ENCODE results near the gene APOC4. TPM values are rescaled to one million over a fixed set of nuclear protein-coding genes. Genes with fewer than 3 reads are reported as not detected.

The APOC4 gene
- total and polyA plus RNA-seq, 4 donors = 1.0 to 420 (median 275) TPM

DNA sequence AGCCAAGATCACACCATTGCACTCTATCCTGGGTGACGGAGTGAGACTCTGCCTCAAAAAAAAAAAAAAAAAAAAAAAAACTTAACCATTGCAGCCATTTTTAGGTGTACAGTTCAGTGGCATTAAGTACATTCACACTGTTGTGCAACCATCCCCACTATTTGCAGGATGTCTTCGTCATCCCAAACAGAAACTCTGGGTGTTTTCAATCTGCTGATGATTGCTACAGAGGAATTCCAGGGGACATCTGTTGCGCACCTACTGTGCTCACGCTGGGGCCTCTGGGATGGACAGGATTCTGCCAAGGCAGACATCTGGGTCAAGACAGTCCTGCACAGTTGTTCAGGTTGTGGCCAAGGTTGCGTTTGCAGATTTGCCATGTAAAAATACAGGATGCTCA lies 2.4 kb upstream of the APOC4 start (continued):
- TF ChIP-seq GABPA (IDR thresholded peaks at IDR 0.05 in 1 of 2, conservative IDR thresholded peaks at IDR 0.05 in 1 of 2) (peak in 1 of 2 donors; percentile 26), FOXA2 (IDR thresholded peaks at IDR 0.05) (peak; percentile 53), RAD21 (IDR thresholded peaks at IDR 0.05) (peak; percentile 46 to 48)
- TF ChIP-seq, protein P1, sequence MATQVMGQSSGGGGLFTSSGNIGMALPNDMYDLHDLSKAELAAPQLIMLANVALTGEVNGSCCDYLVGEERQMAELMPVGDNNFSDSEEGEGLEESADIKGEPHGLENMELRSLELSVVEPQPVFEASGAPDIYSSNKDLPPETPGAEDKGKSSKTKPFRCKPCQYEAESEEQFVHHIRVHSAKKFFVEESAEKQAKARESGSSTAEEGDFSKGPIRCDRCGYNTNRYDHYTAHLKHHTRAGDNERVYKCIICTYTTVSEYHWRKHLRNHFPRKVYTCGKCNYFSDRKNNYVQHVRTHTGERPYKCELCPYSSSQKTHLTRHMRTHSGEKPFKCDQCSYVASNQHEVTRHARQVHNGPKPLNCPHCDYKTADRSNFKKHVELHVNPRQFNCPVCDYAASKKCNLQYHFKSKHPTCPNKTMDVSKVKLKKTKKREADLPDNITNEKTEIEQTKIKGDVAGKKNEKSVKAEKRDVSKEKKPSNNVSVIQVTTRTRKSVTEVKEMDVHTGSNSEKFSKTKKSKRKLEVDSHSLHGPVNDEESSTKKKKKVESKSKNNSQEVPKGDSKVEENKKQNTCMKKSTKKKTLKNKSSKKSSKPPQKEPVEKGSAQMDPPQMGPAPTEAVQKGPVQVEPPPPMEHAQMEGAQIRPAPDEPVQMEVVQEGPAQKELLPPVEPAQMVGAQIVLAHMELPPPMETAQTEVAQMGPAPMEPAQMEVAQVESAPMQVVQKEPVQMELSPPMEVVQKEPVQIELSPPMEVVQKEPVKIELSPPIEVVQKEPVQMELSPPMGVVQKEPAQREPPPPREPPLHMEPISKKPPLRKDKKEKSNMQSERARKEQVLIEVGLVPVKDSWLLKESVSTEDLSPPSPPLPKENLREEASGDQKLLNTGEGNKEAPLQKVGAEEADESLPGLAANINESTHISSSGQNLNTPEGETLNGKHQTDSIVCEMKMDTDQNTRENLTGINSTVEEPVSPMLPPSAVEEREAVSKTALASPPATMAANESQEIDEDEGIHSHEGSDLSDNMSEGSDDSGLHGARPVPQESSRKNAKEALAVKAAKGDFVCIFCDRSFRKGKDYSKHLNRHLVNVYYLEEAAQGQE (IDR thresholded peaks at IDR 0.05) = peak; percentile 78

DNA sequence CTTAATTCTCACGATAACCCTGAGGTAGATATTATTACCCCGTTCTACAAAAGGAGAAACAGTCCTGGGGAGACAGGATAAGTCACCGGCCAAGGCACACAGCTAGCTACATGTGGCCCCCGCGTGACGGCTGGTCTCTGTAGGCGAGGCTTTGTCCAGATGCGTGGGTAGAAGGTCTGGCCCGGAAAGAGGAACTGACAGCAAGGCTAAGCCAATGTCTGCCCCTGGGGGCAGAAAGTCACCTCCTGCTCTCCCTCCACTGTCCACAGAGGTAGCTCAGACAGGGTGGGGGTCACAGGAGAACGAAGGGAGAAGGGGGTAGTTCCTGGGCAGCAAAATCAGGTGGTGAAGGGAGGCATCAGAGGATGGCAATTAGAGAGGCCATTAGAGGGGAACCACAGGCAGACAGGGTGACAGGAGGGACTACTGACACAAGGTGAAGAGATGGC lies 1.8 kb downstream of the APOC4 start:
- TF ChIP-seq SP1 (IDR thresholded peaks at IDR 0.05) (peak; percentile 85), RAD21 (IDR thresholded peaks at IDR 0.05) (peak in 1 of 2 donors; percentile 61), JUND (IDR thresholded peaks at IDR 0.05) (peak in 1 of 2 donors; percentile 19), GABPA (IDR thresholded peaks at IDR 0.05 in 1 of 2, conservative IDR thresholded peaks at IDR 0.05 in 1 of 2) (peak in 1 of 2 donors; percentile 63), RXRA (IDR thresholded peaks at IDR 0.05) (peak; percentile 81 to 84), NR2F2 (IDR thresholded peaks at IDR 0.05) (no peak), TAF1 (conservative IDR thresholded peaks at IDR 0.05) (peak; percentile 74), HNF4A (conservative IDR thresholded peaks at IDR 0.05) (peak; percentile 80 to 86), EGR1 (IDR thresholded peaks at IDR 0.05; ENCODE audit: low read depth in 2 of 2) (peak; percentile 97 to 98), YY1 (IDR thresholded peaks at IDR 0.05) (peak; percentile 88), FOXA2 (IDR thresholded peaks at IDR 0.05) (no peak), FOXA1 (IDR thresholded peaks at IDR 0.05) (no peak), HNF4G (IDR thresholded peaks at IDR 0.05) (peak; percentile 43)
- TF ChIP-seq, protein P2, sequence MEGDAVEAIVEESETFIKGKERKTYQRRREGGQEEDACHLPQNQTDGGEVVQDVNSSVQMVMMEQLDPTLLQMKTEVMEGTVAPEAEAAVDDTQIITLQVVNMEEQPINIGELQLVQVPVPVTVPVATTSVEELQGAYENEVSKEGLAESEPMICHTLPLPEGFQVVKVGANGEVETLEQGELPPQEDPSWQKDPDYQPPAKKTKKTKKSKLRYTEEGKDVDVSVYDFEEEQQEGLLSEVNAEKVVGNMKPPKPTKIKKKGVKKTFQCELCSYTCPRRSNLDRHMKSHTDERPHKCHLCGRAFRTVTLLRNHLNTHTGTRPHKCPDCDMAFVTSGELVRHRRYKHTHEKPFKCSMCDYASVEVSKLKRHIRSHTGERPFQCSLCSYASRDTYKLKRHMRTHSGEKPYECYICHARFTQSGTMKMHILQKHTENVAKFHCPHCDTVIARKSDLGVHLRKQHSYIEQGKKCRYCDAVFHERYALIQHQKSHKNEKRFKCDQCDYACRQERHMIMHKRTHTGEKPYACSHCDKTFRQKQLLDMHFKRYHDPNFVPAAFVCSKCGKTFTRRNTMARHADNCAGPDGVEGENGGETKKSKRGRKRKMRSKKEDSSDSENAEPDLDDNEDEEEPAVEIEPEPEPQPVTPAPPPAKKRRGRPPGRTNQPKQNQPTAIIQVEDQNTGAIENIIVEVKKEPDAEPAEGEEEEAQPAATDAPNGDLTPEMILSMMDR (IDR thresholded peaks at IDR 0.05; ENCODE audit: low read depth, low read length, missing input control) = peak; percentile 1
- TF ChIP-seq, protein P3, sequence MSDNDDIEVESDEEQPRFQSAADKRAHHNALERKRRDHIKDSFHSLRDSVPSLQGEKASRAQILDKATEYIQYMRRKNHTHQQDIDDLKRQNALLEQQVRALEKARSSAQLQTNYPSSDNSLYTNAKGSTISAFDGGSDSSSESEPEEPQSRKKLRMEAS (IDR thresholded peaks at IDR 0.05) = peak; percentile 66
- TF ChIP-seq, protein P4, sequence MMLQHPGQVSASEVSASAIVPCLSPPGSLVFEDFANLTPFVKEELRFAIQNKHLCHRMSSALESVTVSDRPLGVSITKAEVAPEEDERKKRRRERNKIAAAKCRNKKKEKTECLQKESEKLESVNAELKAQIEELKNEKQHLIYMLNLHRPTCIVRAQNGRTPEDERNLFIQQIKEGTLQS (IDR thresholded peaks at IDR 0.05) = no peak
- TF ChIP-seq, protein P5, sequence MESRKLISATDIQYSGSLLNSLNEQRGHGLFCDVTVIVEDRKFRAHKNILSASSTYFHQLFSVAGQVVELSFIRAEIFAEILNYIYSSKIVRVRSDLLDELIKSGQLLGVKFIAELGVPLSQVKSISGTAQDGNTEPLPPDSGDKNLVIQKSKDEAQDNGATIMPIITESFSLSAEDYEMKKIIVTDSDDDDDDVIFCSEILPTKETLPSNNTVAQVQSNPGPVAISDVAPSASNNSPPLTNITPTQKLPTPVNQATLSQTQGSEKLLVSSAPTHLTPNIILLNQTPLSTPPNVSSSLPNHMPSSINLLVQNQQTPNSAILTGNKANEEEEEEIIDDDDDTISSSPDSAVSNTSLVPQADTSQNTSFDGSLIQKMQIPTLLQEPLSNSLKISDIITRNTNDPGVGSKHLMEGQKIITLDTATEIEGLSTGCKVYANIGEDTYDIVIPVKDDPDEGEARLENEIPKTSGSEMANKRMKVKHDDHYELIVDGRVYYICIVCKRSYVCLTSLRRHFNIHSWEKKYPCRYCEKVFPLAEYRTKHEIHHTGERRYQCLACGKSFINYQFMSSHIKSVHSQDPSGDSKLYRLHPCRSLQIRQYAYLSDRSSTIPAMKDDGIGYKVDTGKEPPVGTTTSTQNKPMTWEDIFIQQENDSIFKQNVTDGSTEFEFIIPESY (IDR thresholded peaks at IDR 0.05) = peak; percentile 20
- TF ChIP-seq, protein P1 (IDR thresholded peaks at IDR 0.05) = peak; percentile 60
- H3K4me1 ChIP-seq (ENCODE audit: control insufficient read depth in 4 of 4, insufficient read depth in 4 of 4, low read length in 3 of 4) = peaks cover 0 to 46% (median 21%) of the 10 kb centered on the region in 4 donors
- 22% methylated on average over 10 of the region's 10 CpGs for WGBS
- H3K9me3 ChIP-seq (ENCODE audit: control insufficient read depth in 4 of 4, low read length in 3 of 4) = no peaks in the 10 kb centered on the region
- H3K27me3 ChIP-seq (ENCODE audit: control insufficient read depth in 4 of 4, insufficient read depth in 4 of 4, low read length in 3 of 4) = no peaks in the 10 kb centered on the region
- peak overlapping the region; percentile 75 to 94 for H3K9ac ChIP-seq (ENCODE audit: low read depth in 1 of 2, low read length in 2 of 2)
- H3K27ac ChIP-seq (ENCODE audit: low read depth in 1 of 2, low read length in 2 of 2) = peak overlapping the region; percentile 82 to 93
- H3K36me3 ChIP-seq (ENCODE audit: control insufficient read depth in 4 of 4, insufficient read depth in 3 of 4, low read depth in 1 of 4, low read length in 3 of 4) = no peaks in the 10 kb centered on the region
- DNase-seq (ENCODE audit: low spot score) = no peak
- peak overlapping the region; percentile 39 to 66 (median 50) for H3K4me3 ChIP-seq (ENCODE audit: low read depth in 1 of 3, low read length in 3 of 3)

All from liver (tissue), 9 donors.